ENCODE results near the gene DDX17.
A peak's percentile ranks its signal among the peaks of the same experiment; 100 is the strongest.
"Not testable (repeated sequence)": the region's sequence is repeated elsewhere in the genome, so short reads cannot be mapped to it uniquely, and the experiment has no call there.

Gene DDX17

DNA sequence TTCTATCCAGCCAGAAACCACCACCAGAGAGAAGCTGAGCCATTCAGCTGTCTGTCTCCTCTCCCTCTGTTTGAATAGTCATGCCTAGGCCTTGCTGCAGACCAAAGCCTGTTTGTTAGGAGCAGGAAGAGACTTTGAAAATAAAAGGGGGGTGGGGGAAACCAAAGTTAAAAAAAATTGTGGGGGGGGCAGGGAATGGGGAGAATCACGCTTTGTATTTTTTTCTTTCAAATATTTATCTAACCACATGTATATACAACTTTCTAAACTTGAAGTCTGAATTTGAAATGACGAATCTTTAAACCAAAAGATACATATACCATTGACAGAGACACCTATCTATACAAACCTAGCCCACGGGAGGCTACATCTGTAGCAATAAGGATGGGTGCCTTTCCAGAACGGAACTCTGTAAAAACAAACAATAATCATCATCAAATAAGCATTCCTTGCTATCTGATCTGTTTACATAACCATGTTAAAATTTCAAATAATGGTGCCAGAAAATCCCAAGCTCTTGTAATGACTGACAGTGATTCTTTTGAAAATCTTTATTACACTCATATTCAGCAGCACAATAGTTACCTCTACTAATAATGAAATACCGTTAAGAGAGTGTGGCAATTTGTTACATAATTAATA lies 14.3 kb downstream of the DDX17 start:
- DNase-seq: no peak

DNA sequence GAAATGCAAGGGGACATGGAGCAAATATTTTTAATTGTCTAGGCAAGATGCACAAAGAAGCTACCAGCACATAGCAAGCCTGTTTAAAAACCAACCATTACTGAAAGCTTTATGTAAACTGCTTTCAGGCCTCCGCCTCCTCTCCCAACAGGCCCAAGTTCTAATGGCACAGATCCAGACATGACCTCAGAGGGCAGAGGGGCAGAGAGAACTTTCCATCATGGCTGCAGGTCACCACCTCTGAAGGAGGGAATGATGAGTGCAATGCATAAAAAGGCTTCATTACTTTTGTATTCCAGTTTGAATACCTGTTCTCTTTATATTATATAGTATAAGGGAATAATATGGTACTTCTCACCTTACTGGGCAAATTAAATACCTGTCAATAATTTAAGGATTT lies 15.2 kb downstream of the DDX17 start:
- peak in 1 of 2 donors; percentile 28 for DNase-seq

DNA sequence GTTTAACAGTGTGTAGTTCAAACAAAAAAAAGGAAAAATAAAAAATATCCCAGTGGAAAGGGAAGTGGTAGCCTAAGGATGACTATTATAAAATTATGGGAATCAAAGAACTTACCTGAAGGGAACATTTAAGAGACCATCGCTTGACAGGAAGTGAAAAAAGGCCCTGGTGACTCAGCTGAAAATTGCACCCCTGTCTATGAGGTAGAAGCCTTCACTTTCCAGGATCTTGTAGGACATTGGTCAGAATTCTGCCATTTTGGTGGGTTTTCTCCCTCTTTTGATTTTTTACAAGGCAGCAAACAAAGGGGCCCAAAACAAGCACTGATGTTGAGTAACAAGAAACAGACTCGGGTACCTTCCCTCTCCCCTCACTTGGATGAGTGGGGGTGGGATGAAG lies 15.6 kb downstream of the DDX17 start:
- no peak for DNase-seq

DNA sequence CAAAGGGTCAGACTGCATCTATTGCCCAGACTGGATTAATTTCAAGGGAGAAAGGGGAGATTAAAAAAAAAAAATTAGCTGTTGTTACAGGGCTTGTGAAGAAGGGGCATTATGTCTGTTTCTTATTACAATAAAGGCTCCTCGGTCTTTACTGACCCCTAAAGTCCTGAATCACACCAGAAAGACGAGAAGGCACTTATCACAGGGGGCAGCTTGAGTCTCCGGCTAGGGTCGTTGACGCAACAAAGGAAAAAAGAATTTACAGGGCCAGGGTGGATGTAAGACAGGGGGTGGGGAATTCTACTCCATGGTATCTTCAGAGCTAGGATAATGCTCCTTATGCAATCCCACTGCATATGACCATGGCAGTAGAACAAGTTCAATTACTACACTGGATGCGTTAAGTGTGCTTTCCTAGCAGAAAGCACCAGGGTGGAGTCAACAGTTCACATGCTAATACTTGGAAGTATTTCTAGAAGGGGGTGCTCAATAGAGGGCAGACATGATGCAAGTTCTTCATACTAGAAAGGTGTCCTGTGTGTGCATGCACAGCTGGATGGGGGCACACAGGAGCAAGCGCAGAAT lies 16.5 kb downstream of the DDX17 start:
- DNase-seq: no peak

DNA sequence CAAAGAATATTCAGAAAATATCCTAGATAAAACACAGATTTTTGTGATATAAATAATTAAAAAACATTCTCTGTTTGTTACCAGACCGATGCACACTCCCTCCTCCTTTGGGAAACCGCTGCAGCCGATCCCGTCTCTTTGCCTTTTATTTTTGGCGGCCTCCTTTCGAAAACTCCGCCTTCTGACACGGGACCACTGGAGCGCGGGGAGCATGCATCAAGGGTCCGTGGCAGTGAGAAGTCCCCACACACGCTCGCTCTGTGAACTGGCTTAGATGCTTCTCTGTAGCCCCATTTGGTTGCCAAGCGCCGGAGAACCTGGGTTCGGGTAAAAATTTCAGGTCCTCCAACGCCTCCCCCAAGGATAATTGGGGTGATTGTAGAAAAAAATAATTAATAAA lies 17.0 kb downstream of the DDX17 start:
- no peak for DNase-seq

DNA sequence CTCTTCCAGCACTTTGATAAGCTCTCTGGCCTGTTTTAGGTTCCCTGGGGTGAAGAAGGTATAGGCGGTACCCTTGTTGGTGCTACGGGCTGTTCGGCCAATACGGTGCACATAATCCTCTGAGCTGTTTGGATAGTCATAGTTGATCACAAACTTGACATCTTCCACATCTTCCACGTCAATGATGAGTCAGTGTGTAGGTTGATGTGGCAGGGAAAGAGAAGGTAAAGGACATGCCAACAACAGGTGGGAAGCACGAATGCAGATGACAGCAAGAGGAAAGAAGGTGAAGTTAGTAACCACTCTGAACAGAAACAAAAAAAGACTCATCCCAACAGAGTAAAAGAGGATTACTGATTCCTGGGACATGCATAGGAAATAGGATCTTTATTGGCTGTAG lies 18.2 kb downstream of the DDX17 start:
- no peak for DNase-seq

DNA sequence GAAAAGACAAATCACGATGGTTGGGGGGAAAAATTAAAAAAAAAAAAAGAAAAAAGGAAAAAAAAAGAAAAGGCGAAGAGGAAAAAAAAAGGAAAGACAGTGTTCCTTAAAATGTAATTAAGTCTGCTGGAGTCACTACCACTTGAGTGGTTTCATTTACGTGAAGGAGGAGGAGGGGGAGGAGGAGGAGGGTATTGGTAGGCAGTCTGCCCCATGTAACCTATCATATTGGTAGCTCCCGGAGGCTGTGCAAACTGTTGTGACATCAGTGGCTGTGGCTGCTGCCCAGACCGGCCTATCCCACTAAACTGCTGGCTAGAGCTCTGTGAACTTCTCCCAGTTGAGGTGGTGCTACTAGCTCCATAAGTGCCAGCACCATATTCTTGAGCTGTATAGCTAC lies 20.3 kb downstream of the DDX17 start:
- DNase-seq: no peak

DNA sequence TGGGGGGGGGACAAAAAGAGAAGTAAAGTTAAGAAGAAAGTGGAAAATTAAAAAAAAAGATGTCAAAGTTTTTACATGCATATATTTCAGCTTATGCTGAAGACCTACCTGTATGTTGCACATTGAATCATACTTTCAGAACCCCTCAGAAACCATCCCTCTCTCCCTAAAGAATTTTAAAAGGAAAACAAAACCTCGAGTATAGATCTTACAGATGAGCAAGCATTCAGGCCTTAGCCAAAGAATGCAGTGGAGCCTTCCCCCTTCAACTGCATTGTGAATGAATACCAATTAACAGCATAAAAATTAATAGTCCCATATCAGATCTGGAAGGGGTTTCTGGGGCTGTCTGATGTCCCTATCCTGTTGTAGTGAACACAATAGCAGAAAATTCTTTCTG lies 21.9 kb downstream of the DDX17 start:
- no peak for DNase-seq

DNA sequence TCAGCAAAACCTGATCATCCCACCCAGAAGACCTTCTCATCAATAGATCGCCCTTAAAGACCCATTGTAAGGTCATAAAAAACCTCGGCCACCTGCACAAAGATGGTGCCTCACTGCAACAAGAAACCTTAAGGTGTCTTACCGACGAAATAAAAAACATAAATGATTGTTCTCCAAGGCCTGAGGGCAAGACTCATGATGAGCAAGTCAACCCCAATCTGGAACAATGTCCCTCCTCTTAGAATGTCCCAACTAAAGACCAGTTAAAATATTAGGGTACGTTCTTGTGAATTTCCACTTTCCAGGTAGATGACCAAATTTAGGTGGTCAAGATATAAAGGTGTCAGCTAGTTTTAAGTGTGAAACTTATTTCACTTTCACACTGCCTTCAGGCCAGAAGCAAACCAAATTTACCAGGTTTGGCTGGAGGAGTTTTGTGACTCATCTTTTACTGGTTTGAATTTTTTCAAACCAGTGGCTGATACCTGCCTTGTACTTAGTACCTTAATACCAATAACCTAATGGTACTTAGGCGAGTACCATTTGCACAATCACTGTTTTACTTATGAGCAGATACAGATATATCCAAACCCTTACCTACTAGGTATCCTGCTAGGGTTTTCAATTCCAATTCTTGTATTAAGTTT lies 23.3 kb downstream of the DDX17 start:
- no peak for DNase-seq

DNA sequence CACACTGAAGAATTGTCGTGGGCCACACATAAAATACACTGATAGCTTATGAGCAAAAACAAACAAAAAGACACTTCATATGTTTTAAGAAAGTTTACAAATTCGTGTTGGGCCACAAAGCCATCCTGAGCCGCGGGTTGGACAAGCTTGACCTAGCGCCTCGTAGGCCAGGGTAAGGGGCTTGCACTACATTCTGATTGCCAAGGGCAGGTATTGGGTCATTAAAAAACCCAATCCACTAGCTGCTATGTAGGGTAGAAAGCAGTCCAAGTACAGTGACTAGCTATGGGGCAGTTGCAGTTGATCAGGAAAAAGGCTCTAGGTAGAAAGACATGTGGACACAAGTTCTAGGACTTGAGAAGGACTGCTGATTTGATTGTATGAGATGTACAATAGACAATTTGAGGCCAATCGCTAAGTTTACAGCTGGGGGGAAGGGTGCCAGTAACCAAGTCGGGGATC lies 24.2 kb downstream of the DDX17 start:
- no peak for DNase-seq

DNA sequence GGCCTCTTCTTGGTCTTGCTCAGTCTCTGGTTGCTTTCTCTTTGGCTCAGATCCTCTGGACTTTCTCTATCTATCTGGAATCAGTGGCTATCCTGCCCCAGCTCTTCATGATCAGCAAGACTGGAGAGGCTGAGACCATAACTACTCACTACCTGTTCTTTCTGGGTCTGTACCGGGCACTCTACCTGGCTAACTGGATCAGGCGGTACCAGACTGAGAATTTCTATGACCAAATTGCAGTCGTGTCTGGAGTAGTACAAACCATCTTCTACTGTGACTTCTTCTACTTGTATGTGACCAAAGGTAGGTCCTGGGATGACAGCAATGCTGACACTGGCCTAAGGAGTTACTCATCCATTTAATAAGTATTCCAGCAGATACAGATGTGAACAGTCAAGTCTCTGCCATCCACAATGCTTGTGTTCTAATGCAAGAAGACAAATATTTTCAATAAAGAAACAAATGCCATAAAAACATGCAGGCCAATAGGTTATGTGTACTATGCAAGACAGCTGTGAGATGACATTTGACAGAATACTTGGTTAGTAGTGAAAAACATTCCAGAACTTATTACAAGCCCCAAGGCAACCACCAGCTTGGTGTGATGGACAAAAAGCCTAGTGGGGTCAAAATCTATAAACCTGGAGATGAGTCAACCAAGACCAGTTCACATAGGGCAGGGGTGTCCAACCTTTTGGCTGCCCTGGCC lies 24.8 kb downstream of the DDX17 start:
- DNase-seq: no peak

DNA sequence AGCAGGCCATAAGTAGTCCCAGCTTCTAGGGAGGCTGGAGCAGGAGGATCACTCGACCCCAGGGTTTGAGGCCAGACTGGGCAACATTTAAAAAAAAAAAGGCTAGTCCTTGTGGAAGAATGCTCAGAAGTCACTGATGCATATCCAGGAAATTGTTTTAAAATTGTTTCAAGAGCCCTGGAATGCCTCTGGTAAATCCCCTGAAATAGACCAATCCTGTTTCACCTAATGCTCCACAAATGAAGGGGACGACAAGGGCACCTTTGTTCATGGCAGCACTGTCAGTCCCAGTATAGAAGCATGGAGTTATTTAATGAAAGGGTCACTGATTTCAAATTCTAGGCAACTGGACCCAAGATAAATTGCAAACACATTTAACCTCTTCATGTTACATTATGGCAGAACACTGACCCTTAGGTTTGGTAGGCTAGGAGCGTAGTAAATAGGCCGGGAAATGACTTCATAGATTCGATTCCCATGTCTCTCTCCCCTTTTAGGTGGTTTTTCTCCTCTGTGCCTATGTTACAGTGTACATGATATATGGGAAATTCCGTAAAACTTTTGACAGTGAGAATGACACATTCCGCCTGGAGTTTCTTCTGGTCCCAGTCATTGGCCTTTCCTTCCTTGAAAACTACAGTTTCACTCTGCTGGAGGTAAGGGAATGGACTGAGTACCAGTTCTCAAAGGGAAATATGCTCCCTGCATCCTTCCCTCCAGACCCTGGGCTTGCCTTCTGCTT lies 26.8 kb downstream of the DDX17 start:
- DNase-seq: no peak

DNA sequence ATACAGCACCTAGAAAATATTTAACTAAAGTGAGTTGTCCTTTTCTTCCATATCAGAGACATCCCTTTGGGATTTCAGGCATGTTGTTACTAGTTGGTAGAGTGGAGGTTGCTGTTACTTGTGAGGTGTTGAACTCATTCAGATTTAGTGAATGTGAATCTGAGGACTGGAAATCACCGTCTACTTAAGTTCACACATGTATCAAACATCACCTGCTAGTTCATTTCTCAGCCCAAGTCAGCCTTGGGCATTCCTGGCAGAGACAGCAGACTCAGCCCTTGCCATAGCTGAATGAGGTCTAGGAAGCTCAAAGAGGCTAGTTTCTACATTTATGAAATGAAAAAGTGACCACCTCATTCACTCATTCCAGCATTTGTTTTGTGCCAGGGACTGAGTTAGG lies 28.5 kb downstream of the DDX17 start:
- no peak for DNase-seq

DNA sequence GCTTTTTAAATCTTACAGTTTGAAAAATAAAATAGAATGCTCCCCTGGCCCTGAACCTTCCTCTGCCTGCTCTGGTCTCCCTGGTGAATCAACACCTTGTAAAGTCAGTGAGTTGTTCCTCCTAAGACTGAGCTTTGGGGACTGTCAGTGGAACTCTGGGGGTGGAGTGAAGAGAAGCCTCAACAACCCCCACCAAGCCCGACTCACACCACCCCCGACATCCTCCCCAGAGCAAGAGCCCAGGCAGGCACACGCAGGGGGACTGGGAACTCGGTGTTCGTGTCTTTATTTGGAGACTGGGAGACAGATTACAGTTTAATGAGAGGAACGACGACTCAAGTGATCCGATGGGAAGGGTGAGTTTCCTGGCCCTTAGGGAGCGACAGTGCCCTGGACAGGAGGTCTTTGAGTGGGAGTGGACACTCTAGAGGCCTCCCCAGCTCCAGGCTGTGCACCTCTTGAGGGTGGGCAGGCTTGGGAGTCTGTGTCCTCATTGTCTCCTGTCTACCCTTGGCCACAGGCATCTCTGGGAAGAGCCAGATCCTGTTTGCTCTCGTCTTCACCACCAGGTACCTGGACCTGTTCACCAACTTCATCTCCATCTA lies 32.0 kb downstream of the DDX17 start:
- DNase-seq: no peak

DNA sequence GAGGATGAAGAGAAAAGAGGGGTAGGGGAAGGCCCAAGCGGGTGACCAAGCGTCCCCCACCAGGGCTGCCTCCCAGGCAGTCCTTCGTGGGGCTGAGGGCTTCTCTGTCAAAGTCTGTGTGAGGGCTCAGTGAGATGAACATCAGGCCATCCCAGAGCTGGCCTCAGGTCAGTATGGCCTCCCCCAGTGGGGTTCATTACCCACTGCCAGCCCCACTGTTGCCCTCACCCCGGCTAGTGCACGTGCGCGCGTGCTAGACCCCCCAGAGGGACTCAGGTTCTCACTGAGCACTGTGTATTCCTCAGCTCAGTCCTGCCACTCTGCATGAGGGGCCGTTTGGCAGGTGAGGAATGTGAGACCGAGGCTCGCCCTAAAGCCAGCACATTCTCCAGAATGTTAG lies 34.9 kb downstream of the DDX17 start:
- DNase-seq: no peak

DNA sequence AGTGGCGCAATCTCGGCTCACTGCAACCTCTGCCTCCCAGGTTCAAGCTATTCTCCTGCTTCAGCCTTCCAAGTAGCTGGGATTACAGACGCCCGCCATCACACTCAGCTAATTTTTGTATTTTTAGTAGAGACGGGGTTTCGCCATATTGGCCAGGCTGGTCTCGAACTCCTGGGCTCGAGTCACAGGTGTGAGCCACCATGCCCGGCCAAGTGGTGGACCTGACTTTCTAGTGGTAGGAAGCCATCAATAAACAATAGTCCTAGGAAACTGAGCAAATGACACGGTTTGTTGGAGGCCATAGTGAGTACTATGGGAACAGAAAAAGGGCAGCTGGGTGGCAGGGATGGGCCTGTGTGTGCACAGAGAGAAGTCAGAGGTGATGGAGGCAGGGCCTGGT lies 35.9 kb downstream of the DDX17 start:
- not testable (repeated sequence) for DNase-seq

DNA sequence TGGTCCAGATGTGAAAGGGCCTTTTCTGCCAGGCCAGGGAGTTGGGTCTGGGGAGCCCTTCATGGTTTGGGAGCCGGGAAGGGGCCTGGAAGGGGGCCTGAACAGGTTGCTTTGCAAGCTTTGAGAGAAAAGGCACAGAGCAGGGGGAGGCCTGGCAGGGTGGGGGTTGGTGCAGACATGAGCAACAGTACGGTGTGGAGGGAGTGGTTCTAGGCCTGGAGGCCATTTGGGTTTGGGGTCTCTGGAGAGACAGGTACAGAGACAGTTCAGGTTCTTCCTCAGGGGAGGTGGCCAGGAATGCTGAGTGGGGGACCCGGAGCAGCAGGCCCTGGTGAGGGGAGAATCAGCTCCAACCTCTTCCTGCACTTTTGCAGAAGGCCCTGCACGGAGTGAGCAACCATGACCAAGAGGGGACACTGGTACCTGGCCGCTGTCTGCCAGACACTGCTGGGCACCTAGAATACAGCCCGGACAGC lies 36.8 kb downstream of the DDX17 start:
- no peak for DNase-seq

DNA sequence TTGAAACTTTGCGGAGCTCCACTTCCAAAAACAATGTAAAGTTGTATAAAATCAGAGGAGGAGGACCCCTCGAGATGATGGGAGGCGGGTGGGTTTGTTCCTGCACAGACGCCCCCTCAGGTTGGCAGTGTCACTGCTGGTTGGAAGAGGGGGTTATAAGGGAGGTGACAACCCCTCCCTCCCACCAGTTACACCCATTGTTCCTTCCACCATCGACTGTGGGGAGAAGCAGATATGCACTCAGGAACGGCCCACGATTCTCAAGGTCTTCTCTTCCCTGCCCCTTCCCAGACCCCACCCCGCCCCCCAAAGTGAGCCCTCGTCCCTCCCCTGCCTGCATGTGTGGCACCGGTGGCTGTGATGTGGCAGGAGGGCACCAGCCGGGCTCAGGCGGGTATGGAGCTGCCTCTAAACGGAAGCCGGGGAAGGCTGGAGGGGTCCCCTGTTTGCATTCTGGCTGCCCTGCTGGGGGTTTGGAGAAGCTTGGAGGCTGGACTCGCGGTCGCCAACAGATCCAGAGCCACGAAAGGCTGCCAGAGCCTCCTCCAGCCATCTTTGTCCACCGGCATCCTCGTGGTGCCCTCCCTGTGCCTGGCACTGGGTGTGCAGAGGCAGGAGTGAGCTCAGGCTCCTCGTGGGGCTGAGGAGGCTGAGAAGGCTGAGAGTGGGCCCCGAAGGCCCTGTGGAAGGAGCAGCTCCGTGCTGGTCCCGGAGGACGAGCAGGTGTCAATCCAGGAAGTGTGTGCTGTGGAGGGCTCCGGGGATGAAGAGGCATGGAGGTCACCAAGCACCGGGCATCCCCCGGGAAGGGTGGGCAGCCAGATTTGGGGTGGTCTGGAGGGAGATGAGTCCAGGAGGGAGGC lies 37.4 kb downstream of the DDX17 start:
- DNase-seq: no peak

DNA sequence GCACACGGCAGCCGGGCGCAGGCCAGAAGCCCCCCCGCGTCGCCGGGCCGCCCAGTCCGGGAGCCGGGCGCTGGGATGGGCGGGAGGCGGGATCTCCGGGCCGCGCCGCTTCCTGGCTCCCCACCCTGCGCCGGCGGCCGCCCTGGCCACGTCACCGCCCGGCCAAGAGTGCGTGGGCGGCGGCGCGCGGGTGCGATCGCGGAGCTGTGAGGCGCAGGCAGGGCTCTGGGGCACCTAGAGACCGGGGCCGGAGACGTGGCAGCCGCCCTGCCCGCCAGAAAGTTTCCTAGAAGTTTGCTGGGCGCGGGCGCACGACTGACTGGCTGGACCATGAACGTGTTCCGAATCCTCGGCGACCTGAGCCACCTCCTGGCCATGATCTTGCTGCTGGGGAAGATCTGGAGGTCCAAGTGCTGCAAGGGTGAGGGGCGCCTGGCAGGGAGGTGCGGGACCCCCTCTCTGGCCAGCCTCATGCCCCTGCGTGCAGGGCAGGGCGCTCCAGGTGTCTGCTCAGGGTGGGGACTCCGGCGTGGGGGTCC lies 38.1 kb downstream of the DDX17 start, which contains the start of gene KDELR3:
KDELR3 (plus strand) TSS at position 193 of the 539 bp plus-strand sequence; CDS start at position 331, 138 bp downstream.
- DNase-seq: no peak

DNA sequence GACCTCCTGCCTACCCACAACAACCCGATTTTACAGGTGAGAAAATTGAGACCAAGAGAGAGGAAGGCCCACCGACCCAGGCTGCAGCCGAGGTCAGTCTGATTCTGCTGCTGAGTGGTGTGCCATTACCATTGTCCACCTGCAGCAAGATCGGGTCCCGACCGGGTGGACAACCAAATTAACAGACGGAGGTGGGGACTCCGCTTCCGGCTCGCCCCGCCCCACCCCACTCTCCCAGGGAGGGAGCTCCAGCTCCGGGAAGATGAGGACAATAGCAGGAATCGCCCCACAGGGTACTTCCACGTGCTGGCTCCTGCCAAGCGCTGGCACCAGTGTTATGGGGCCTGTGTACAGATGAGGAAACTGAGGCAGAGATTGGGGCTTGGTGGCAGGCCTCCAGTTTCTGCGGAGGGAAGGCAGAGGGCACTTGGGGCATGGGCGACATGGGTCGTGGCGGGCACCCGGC lies 38.6 kb downstream of the DDX17 start:
- no peak for DNase-seq

Data from hippocampal formation (tissue), 2 donors.